H1 (cell line): ENCODE data around the gene NBPF3. TPM values are rescaled to one million over a fixed set of nuclear protein-coding genes. Genes with fewer than 3 reads are reported as not detected.

ENCODE experiments used
- CTCF ChIA-PET: fragments of 300-600 bp; sonication (Branson Sonifier 250); formaldehyde crosslinking; loops from one replicate; lab custom pipeline; 2021; ENCODE audit not compliant: partially characterized antibody; lab: Charles Lee
- POLR2A ChIA-PET: fragments of 300-600 bp; sonication (Branson Sonifier 250); formaldehyde crosslinking; loops from one replicate; lab custom pipeline; 2021; ENCODE audit warnings: inconsistent platforms; ENCODE audit not compliant: partially characterized antibody; lab: Charles Lee
- DNase-seq, 2 experiments: peaks; one replicate each; pipeline versions ENCODE4 v3.0.0 to v3.0.0-alpha.2; 2010 to 2022; ENCODE audit warnings: low spot score in 2 of 2, low read depth in 1 of 2, mixed read lengths in 1 of 2
- FAIRE-seq: peaks from 2 replicates; lab custom pipeline; 2011; peaks lifted over from hg19 to GRCh38; lab: Jason Lieb, UNC
- H2AFZ ChIP-seq: 2 replicates; pipeline ENCODE4 v1.8.1; 2012; ENCODE audit warnings: low read length, inconsistent platforms
- H2AK5ac ChIP-seq: 2 replicates; pipeline ENCODE4 v1.6.1; 2013; ENCODE audit warnings: low read depth, low read length
- H2BK120ac ChIP-seq: replicated peaks from 2 replicates; pipeline ENCODE3; 2013; ENCODE audit warnings: low read depth, low read length, inconsistent platforms
- H2BK12ac ChIP-seq: 2 replicates; pipeline ENCODE4 v1.6.1; 2013; ENCODE audit warnings: low read depth, low read length
- H2BK15ac ChIP-seq: 2 replicates; pipeline ENCODE4 v1.6.1; 2013; ENCODE audit warnings: low read length
- H2BK20ac ChIP-seq: 2 replicates; pipeline ENCODE4 v1.6.1; 2013; ENCODE audit warnings: low read length
- H2BK5ac ChIP-seq: 2 replicates; pipeline ENCODE4 v1.6.1; 2013; ENCODE audit warnings: low read depth, low read length
- H3K14ac ChIP-seq: 2 replicates; pipeline ENCODE4 v1.6.1; 2013; ENCODE audit warnings: inconsistent platforms; ENCODE audit not compliant: insufficient read length
- H3K18ac ChIP-seq: 2 replicates; pipeline ENCODE4 v1.6.1; 2013; ENCODE audit warnings: low read length; ENCODE audit errors: extremely low read depth
- H3K23ac ChIP-seq: 2 replicates; pipeline ENCODE4 v1.6.1; 2013; ENCODE audit warnings: inconsistent platforms; ENCODE audit not compliant: insufficient read length
- H3K23me2 ChIP-seq: 2 replicates; pipeline ENCODE4 v1.6.1; 2013; ENCODE audit warnings: low read depth, low read length
- H3K27ac ChIP-seq: 2 replicates; pipeline ENCODE4 v1.6.1; 2011; ENCODE audit warnings: low read depth, low read length, inconsistent platforms
- H3K27me3 ChIP-seq, 4 experiments: replicated peaks in 1 of 4; 1 replicate in 1 of 4; 2 replicates in 3 of 4; pipeline versions ENCODE4 v1.6.1 to v1.8.1; 2011 to 2013; ENCODE audit warnings: low read length in 3 of 4, mild to moderate bottlenecking in 3 of 4, inconsistent platforms in 2 of 4, mixed read lengths in 2 of 4, moderate library complexity in 1 of 4; ENCODE audit not compliant: control insufficient read depth in 3 of 4, insufficient read depth in 3 of 4; ENCODE audit errors: extremely low read depth in 1 of 4
- H3K36me3 ChIP-seq, 4 experiments: 2 replicates each; pipeline versions ENCODE4 v1.6.1 to v1.8.1; 2011 to 2013; ENCODE audit warnings: mild to moderate bottlenecking in 4 of 4, low read length in 3 of 4, moderate library complexity in 2 of 4, control low read depth in 1 of 4, inconsistent platforms in 1 of 4; ENCODE audit not compliant: insufficient read depth in 4 of 4, control insufficient read depth in 2 of 4
- H3K4ac ChIP-seq: replicated peaks from 2 replicates; pipeline ENCODE3; 2013; ENCODE audit warnings: low read length, low read depth, mixed read lengths, inconsistent platforms; ENCODE audit not compliant: insufficient read length
- H3K4me1 ChIP-seq, 4 experiments: replicated peaks in 1 of 4; 1 replicate in 1 of 4; 2 replicates in 3 of 4; pipeline versions ENCODE4 v1.6.1 to v1.8.1; 2011 to 2013; ENCODE audit warnings: low read length in 3 of 4, inconsistent platforms in 2 of 4, mixed read lengths in 1 of 4; ENCODE audit not compliant: insufficient read depth in 4 of 4, control insufficient read depth in 3 of 4
- H3K4me2 ChIP-seq, 2 experiments: 2 replicates each; pipeline versions ENCODE4 v1.6.1 to v1.8.1; 2011 to 2013; ENCODE audit warnings: low read depth in 2 of 2, low read length in 2 of 2, control low read depth in 1 of 2, inconsistent platforms in 1 of 2, mild to moderate bottlenecking in 1 of 2; ENCODE audit not compliant: insufficient read depth in 1 of 2
- H3K4me3 ChIP-seq, 4 experiments: fragments of 200-600, 300-600 bp in 1 of 4; sonication (generic), shearing (Covaris generic), sonication (Bioruptor Twin) in 1 of 4; 2 replicates each; pipeline versions ENCODE4 v1.5.1 to v1.8.1; 2011 to 2016; ENCODE audit warnings: low read length in 4 of 4, low read depth in 3 of 4, control low read depth in 2 of 4, inconsistent platforms in 2 of 4, mild to moderate bottlenecking in 2 of 4, mixed read lengths in 1 of 4, moderate library complexity in 1 of 4; ENCODE audit not compliant: insufficient read depth in 2 of 4; ENCODE audit errors: extremely low read depth in 1 of 4
- H3K56ac ChIP-seq: replicated peaks from 2 replicates; pipeline ENCODE3; 2013; ENCODE audit warnings: low read depth, mild to moderate bottlenecking, mixed read lengths, low read length, inconsistent platforms; ENCODE audit not compliant: insufficient read length
- H3K79me1 ChIP-seq: 2 replicates; pipeline ENCODE4 v1.6.1; 2013; ENCODE audit warnings: low read depth, low read length, control low read depth
- H3K79me2 ChIP-seq, 2 experiments: 2 replicates each; pipeline versions ENCODE4 v1.6.1 to v1.8.1; 2012 to 2013; ENCODE audit warnings: low read length in 2 of 2, mild to moderate bottlenecking in 2 of 2, inconsistent platforms in 1 of 2; ENCODE audit not compliant: insufficient read depth in 2 of 2, control insufficient read depth in 1 of 2
- H3K9ac ChIP-seq, 4 experiments: replicated peaks in 1 of 4; 1 replicate in 1 of 4; 2 replicates in 3 of 4; pipeline versions ENCODE4 v1.6.1 to v1.8.1; 2011 to 2013; ENCODE audit warnings: low read depth in 3 of 4, low read length in 3 of 4, control low read depth in 2 of 4, mild to moderate bottlenecking in 2 of 4, moderate library complexity in 2 of 4, inconsistent platforms in 1 of 4; ENCODE audit errors: extremely low read depth in 1 of 4
- H3K9me3 ChIP-seq, 2 experiments: 2 replicates each; pipeline versions ENCODE4 v1.6.1 to v1.8.1; 2012 to 2013; ENCODE audit warnings: mild to moderate bottlenecking in 2 of 2, moderate library complexity in 2 of 2, control low read depth in 1 of 2, inconsistent platforms in 1 of 2, low read depth in 1 of 2, low read length in 1 of 2, mixed read lengths in 1 of 2; ENCODE audit not compliant: insufficient read depth in 2 of 2
- H4K20me1 ChIP-seq, 2 experiments: replicated peaks in 1 of 2; 2 replicates each; pipeline versions ENCODE3 to v1.8.1; 2011 to 2013; ENCODE audit warnings: inconsistent platforms in 2 of 2, low read length in 2 of 2, mild to moderate bottlenecking in 1 of 2; ENCODE audit not compliant: insufficient read depth in 2 of 2, control insufficient read depth in 1 of 2
- H4K5ac ChIP-seq: 2 replicates; pipeline ENCODE4 v1.6.1; 2013; ENCODE audit warnings: low read length, low read depth, mixed read lengths, inconsistent platforms; ENCODE audit not compliant: insufficient read length
- H4K8ac ChIP-seq: 2 replicates; pipeline ENCODE4 v1.8.0; 2013; ENCODE audit warnings: mild to moderate bottlenecking, moderate library complexity, low read length, inconsistent platforms; ENCODE audit not compliant: insufficient read depth; ENCODE audit errors: extremely low read depth
- H4K91ac ChIP-seq: replicated peaks from 2 replicates; pipeline ENCODE3; 2013; ENCODE audit warnings: low read length, mixed read lengths, inconsistent platforms; ENCODE audit not compliant: insufficient read length
- BACH1 ChIP-seq: IDR thresholded peaks from 2 replicates; pipeline ENCODE4 v1.6.1; 2012; ENCODE audit warnings: low read length, improper control_type of control experiment
- CEBPB ChIP-seq: IDR thresholded peaks from 2 replicates; pipeline ENCODE4 v1.6.1; 2012; ENCODE audit warnings: low read depth, low read length
- CREB1 ChIP-seq: IDR thresholded peaks from 2 replicates; pipeline ENCODE4 v1.6.1; 2012; ENCODE audit warnings: inconsistent platforms
- FOSL1 ChIP-seq: IDR thresholded peaks from 2 replicates; pipeline ENCODE4 v1.6.1; 2011; ENCODE audit warnings: mild to moderate bottlenecking, low read depth, low read length, moderate library complexity; ENCODE audit not compliant: insufficient read depth
- GABPA ChIP-seq: IDR thresholded peaks from 2 replicates; pipeline ENCODE4 v1.6.1; 2011; ENCODE audit warnings: mild to moderate bottlenecking, low read length, moderate library complexity, borderline replicate concordance; ENCODE audit not compliant: insufficient read depth
- HDAC2 ChIP-seq, 2 experiments: fragments of 300-600 bp in 1 of 2; sonication (generic) in 1 of 2; IDR thresholded peaks; 2 replicates each; pipeline ENCODE4 v1.6.1; 2011 to 2012; ENCODE audit warnings: low read depth in 2 of 2, low read length in 2 of 2, mild to moderate bottlenecking in 2 of 2, moderate library complexity in 2 of 2, borderline replicate concordance in 1 of 2, inconsistent platforms in 1 of 2
- POLR2A ChIP-seq, 2 experiments: IDR thresholded peaks; 1 replicate in 1 of 2; 2 replicates in 1 of 2; pipeline ENCODE4 v1.6.1; 2011; ENCODE audit warnings: low read depth in 2 of 2, low read length in 2 of 2, mild to moderate bottlenecking in 2 of 2; ENCODE audit errors: control extremely low read depth in 1 of 2
- POLR2AphosphoS5 ChIP-seq: IDR thresholded peaks from 2 replicates; pipeline ENCODE4 v1.6.1; 2011; ENCODE audit warnings: low read depth, low read length
- SIX5 ChIP-seq: IDR thresholded peaks from 2 replicates; pipeline ENCODE4 v1.6.1; 2011; ENCODE audit warnings: mild to moderate bottlenecking, low read depth, low read length
- SP2 ChIP-seq: IDR thresholded peaks from 2 replicates; pipeline ENCODE4 v1.6.1; 2012; ENCODE audit warnings: mild to moderate bottlenecking, low read length, inconsistent platforms
- TEAD4 ChIP-seq: IDR thresholded peaks from 2 replicates; pipeline ENCODE4 v1.6.1; 2012; ENCODE audit warnings: low read depth, low read length, inconsistent platforms, mixed read lengths
- YY1 ChIP-seq: IDR thresholded peaks from 2 replicates; pipeline ENCODE4 v1.6.1; 2011; ENCODE audit warnings: low read depth, mild to moderate bottlenecking, low read length
- WGBS, 2 experiments: shearing (Covaris generic) in 1 of 2; methylation state at CpG; one replicate each; pipeline versions ENCODE4 v1.1.6 to v1.1.7; 2013 to 2015; ENCODE audit warnings: low lambda C conversion rate in 2 of 2, mixed read lengths in 2 of 2, inconsistent platforms in 1 of 2, low coverage in 1 of 2, missing lambda C conversion rate in 1 of 2; ENCODE audit not compliant: insufficient replicate concordance in 2 of 2, insufficient coverage in 1 of 2, insufficient read length in 1 of 2; ENCODE audit errors: extremely low coverage in 1 of 2, missing lambda C conversion rate in 1 of 2; 5-methylcytosine and 5-hydroxymethylcytosine counted together
- polyA plus RNA-seq, 7 experiments: library from polyadenylated mRNA; depleted of rRNA in 3 of 7; stranded (reverse) in 5 of 7; unstranded in 2 of 7; fragments of >200 nt in 5 of 7; fragments of 200-250 nt in 2 of 7; gene quantifications; 1 replicate in 5 of 7; 2 replicates in 1 of 7; 4 replicates in 1 of 7; pipeline versions ENCODE4 v1.2.1 to v1.2.3, GENCODE V29; 2011 to 2013; ENCODE audit warnings: missing spikeins in 2 of 7, mixed read lengths in 2 of 7
- total RNA-seq: library from RNA; stranded (reverse); fragmentation: NEBNext Ultra II Directional; extraction: Animal tissue kit (Norgen Biotek cat#: 25700); gene quantifications from 2 replicates; pipeline ENCODE4 v1.2.1, GENCODE V29; 2021

Gene NBPF3
- total and polyA plus RNA-seq, 2 of the 8 experiments (the other 6 are each of a cell fraction or from before 2014, with no cell fraction given) = 3.8 to 4.3 TPM

DNA sequence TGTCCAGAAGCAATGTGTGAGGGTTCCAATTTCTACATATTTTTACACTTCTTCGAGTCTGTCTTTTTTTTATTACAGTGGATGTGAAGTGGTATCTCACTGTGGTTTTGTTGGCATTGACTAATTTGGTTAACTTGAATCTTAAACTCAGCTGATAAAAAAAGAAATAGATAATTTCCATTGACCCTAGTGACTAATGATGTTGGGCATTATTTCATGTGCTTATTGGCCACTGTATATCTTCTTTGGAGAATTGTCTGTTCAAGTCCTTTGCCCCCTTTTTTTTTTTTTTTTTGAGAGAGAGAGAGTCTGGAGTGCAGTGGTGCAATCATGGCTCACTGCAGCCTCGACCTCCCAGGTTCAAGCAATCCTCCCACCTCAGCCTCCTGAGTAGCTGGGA lies 33.3 kb upstream of the NBPF3 start:
- Histone ChIP-seq H3K23ac (no peak overlapping the region), H2AFZ (no peak overlapping the region), H3K23me2 (no peaks in the 10 kb centered on the region), H3K4ac (no peak overlapping the region), H3K79me2 (no peaks in the 10 kb centered on the region), H2AK5ac (no peak overlapping the region), H4K91ac (no peak overlapping the region), H3K4me2 (no peak overlapping the region), H2BK15ac (no peak overlapping the region), H3K14ac (no peak overlapping the region), H3K27me3 (peaks cover 0 to 4% (median 0%) of the 10 kb centered on the region in 4 experiments; a peak in 2 of 7 replicates), H4K20me1 (no peaks in the 10 kb centered on the region), H3K9me3 (no peaks in the 10 kb centered on the region), H3K4me3 (no peak overlapping the region), H4K8ac (no peak overlapping the region), H3K4me1 (0 out of 7 replicates have a peak, but pooled peaks cover 0 to 2% (median 0%) of the 10 kb centered on the region in 4 experiments), H3K56ac (no peak overlapping the region), H3K9ac (no peak overlapping the region), H2BK120ac (no peak overlapping the region), H2BK5ac (no peak overlapping the region), H2BK20ac (no peak overlapping the region), H2BK12ac (no peak overlapping the region), H3K27ac (no peak overlapping the region), H4K5ac (no peak overlapping the region), H3K79me1 (no peaks in the 10 kb centered on the region), H3K36me3 (no peaks in the 10 kb centered on the region), H3K18ac (no peak overlapping the region)
- no peak for FAIRE-seq
- WGBS, 2 experiments = 89% methylated on average over 1 of the region's 2 CpGs; no CpG with 5 or more reads in 1 of the 2 experiments
- no peak for DNase-seq
- POLR2A ChIA-PET = no interaction called here
- no peak for TF ChIP-seq SIX5
- TF ChIP-seq CREB1 = no peak
- TF ChIP-seq SP2 = no peak
- TF ChIP-seq GABPA = no peak
- TF ChIP-seq TEAD4 = no peak
- TF ChIP-seq FOSL1 = no peak
- no peak for TF ChIP-seq YY1
- no peak for TF ChIP-seq HDAC2 (IDR thresholded peaks at IDR 0.05; ENCODE audit: borderline replicate concordance in 1 of 2, low read depth in 2 of 2, low read length in 2 of 2)
- TF ChIP-seq POLR2AphosphoS5 = no peak
- no peak for TF ChIP-seq POLR2A (IDR thresholded peaks at IDR 0.05; ENCODE audit: control extremely low read depth in 1 of 2, low read depth in 2 of 2, low read length in 2 of 2)
- TF ChIP-seq CEBPB = no peak
- TF ChIP-seq BACH1 = no peak
- CTCF ChIA-PET = interaction anchor here (0.9 kb wide), 1 partner anchor 36 kb away, joined by 3 read pairs; no protein-coding TSS in a partner anchor
